ENCODE data around the gene PDZD2. TPM values are rescaled to one million over a fixed set of nuclear protein-coding genes. Genes with fewer than 3 reads are reported as not detected.

PDZD2 gene
- total RNA-seq, 1 donor from 2014 or later, result 1.1 TPM

DNA sequence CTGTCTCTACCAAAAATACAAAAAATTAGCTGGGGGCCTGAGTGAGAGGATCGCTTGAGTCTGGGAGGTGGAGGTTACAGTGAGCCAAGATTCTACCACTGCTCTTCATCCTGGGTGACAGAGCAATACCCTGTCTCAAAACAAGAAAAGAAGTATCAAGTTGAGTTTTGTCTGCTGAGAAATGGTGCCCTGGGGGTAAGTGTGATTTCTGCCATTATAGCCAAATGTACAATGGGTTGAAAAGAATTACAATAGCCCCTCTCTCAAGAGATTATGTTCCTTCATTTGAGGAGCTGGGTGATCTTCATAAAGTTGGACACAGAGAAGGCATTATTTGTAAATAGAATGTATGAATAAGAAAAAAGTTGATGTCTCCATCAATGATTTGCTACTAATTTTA lies 345.8 kb downstream of the PDZD2 start:
- no peaks in the 10 kb centered on the region for H3K27me3 Mint-ChIP-seq (ENCODE audit: insufficient read depth, low read depth)
- no peak overlapping the region for H3K4me3 Mint-ChIP-seq
- Histone ChIP-seq H3K27me3 (no peaks in the 10 kb centered on the region), H3K9ac (no peak overlapping the region), H3K9me3 (ENCODE audit: low read depth) (no peaks in the 10 kb centered on the region), H3K79me2 (ENCODE audit: low read depth) (no peaks in the 10 kb centered on the region), H3K27ac (no peak overlapping the region), H3K4me3 (no peak overlapping the region), H2AFZ (replicated peaks) (no peak overlapping the region), H4K20me1 (ENCODE audit: low read depth) (no peaks in the 10 kb centered on the region), H3K4me1 (no peaks in the 10 kb centered on the region), H3K4me2 (no peak overlapping the region), H3F3A (ENCODE audit: low read depth) (no peaks in the 10 kb centered on the region), H3K36me3 (no peaks in the 10 kb centered on the region)
- no peak for DNase-seq (ENCODE audit: low spot score)
- H3K27ac Mint-ChIP-seq, result no peak overlapping the region
- TF ChIP-seq EZH2 (IDR thresholded peaks at IDR 0.05), result no peak
- TF ChIP-seq CTCF (IDR thresholded peaks at IDR 0.05), result no peak
- no peak for TF ChIP-seq EZH2phosphoT487 (IDR thresholded peaks at IDR 0.05)
- peaks cover 3% of the 10 kb centered on the region for H3K36me3 Mint-ChIP-seq
- peaks cover 16% of the 10 kb centered on the region for H3K9me3 Mint-ChIP-seq
- peaks cover 5% of the 10 kb centered on the region for H3K4me1 Mint-ChIP-seq

GRCh38 chr5:31986101-31986500 lies 347.2 kb downstream of the PDZD2 start:
- DNase-seq (ENCODE audit: low spot score), result no peak
- Histone ChIP-seq H3K27me3 (no peaks in the 10 kb centered on the region), H3K4me3 (no peak overlapping the region), H3K36me3 (no peaks in the 10 kb centered on the region), H3K9me3 (ENCODE audit: low read depth) (no peaks in the 10 kb centered on the region), H2AFZ (replicated peaks) (no peak overlapping the region), H3K79me2 (ENCODE audit: low read depth) (no peaks in the 10 kb centered on the region), H3K9ac (no peak overlapping the region), H3K4me1 (no peaks in the 10 kb centered on the region), H3F3A (ENCODE audit: low read depth) (no peaks in the 10 kb centered on the region), H3K27ac (no peak overlapping the region), H4K20me1 (ENCODE audit: low read depth) (no peaks in the 10 kb centered on the region), H3K4me2 (no peak overlapping the region)
- no peaks in the 10 kb centered on the region for H3K27me3 Mint-ChIP-seq (ENCODE audit: insufficient read depth, low read depth)
- H3K4me3 Mint-ChIP-seq, result no peak overlapping the region
- H3K27ac Mint-ChIP-seq, result no peak overlapping the region
- peaks cover 5% of the 10 kb centered on the region for H3K4me1 Mint-ChIP-seq
- peaks cover 16% of the 10 kb centered on the region for H3K9me3 Mint-ChIP-seq
- TF ChIP-seq EZH2phosphoT487 (IDR thresholded peaks at IDR 0.05), result no peak
- no peak for TF ChIP-seq EZH2 (IDR thresholded peaks at IDR 0.05)
- no peak for TF ChIP-seq CTCF (IDR thresholded peaks at IDR 0.05)
- peaks cover 3% of the 10 kb centered on the region for H3K36me3 Mint-ChIP-seq

DNA sequence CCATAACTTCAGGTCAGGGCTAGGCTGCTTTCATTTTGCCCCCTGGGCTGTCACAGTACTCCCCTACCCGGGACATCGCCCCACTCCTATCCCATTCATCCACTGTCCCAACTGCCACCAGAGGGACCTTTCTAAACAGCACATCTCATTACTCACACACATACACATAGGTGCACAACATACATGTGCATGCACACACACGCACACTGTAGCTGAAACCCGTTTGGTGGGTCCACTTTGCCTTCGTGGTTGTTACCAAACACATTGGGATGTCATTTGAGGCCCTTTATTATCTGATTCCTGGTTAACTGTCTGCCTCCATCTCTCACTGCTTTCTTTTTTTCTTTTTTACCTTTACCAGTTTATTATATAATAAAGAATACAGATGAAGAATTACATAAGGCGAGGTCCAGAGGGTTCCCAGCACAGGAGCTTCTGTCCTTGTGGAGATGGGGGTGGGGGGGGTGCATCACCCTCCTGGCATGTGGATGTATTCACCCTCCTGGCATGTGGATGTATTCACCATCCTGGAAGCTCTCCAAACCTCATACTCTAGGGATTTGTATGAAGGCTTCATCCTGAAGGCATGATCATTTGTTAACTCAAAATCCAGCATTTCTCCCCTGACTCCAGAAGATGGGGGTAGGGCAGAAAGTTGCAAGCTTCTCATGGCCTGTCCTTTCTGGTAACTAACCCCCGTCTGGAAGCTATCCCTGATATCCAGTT lies 349.2 kb downstream of the PDZD2 start:
- H3K27ac ChIP-seq, result no peak overlapping the region
- Mint-ChIP-seq H3K27me3 (ENCODE audit: insufficient read depth, low read depth) (peaks cover 2% of the 10 kb centered on the region), H3K9me3 (peaks cover 9% of the 10 kb centered on the region), H3K27ac (no peak overlapping the region), H3K36me3 (no peaks in the 10 kb centered on the region), H3K4me3 (no peak overlapping the region), H3K4me1 (no peaks in the 10 kb centered on the region)
- no peaks in the 10 kb centered on the region for H3K9me3 ChIP-seq (ENCODE audit: low read depth)
- H3K79me2 ChIP-seq (ENCODE audit: low read depth), result no peaks in the 10 kb centered on the region
- no peak for DNase-seq (ENCODE audit: low spot score)
- H3F3A ChIP-seq (ENCODE audit: low read depth), result no peaks in the 10 kb centered on the region
- H3K4me1 ChIP-seq, result no peaks in the 10 kb centered on the region
- no peak for TF ChIP-seq EZH2phosphoT487 (IDR thresholded peaks at IDR 0.05)
- TF ChIP-seq EZH2 (IDR thresholded peaks at IDR 0.05), result no peak
- TF ChIP-seq CTCF (IDR thresholded peaks at IDR 0.05), result no peak
- no peak overlapping the region for H2AFZ ChIP-seq (replicated peaks)
- no peak overlapping the region for H3K4me2 ChIP-seq
- no peaks in the 10 kb centered on the region for H3K27me3 ChIP-seq
- no peak overlapping the region for H3K4me3 ChIP-seq
- H4K20me1 ChIP-seq (ENCODE audit: low read depth), result no peaks in the 10 kb centered on the region
- H3K36me3 ChIP-seq, result no peaks in the 10 kb centered on the region
- H3K9ac ChIP-seq, result no peak overlapping the region

Data from neural progenitor cell (in vitro differentiated cells).